AG04450 (cell line): Measurements from ENCODE around the gene HENMT1. TPM values are rescaled to one million over a fixed set of nuclear protein-coding genes. Genes with fewer than 3 reads are reported as not detected.

Experiments
- CTCF ChIA-PET: fragments of 300-600, 350-600 bp; formaldehyde crosslinking; extraction: SDS; loops from one replicate; lab custom pipeline; 2022; ENCODE audit warnings: antibody characterized with exemption, inconsistent platforms; lab: Charles Lee
- POLR2A ChIA-PET: fragments of 350-600 bp; formaldehyde crosslinking; extraction: SDS; loops from one replicate; lab custom pipeline; 2021; ENCODE audit warnings: antibody characterized with exemption, inconsistent platforms; lab: Yijun Ruan, JAX
- DNase-seq: peaks from one replicate; pipeline ENCODE4 v3.0.0-alpha.2; 2011; ENCODE audit warnings: low read depth, low spot score
- H3K27ac ChIP-seq: one replicate; pipeline ENCODE4 v1.5.1; 2012; ENCODE audit warnings: low read depth, low read length, control low read depth
- H3K27me3 ChIP-seq: one replicate; pipeline ENCODE4 v1.6.0; 2012; ENCODE audit warnings: low read length; ENCODE audit not compliant: control insufficient read depth, insufficient read depth
- H3K4me3 ChIP-seq: 2 replicates; pipeline ENCODE4 v1.5.1; 2011; ENCODE audit warnings: mild to moderate bottlenecking, low read depth, low read length, control low read depth
- H3K9me3 ChIP-seq: 2 replicates; pipeline ENCODE4 v1.5.1; 2012; ENCODE audit warnings: low read length; ENCODE audit not compliant: control insufficient read depth, insufficient read depth
- CTCF ChIP-seq: IDR thresholded peaks from 2 replicates; pipeline ENCODE4 v1.5.1; 2011; ENCODE audit warnings: low read depth, low read length, control low read depth, inconsistent platforms
- polyA minus RNA-seq: library from RNA; depleted of rRNA, polyadenylated mRNA; stranded (reverse); fragments of >200 nt; gene quantifications from 2 replicates; pipeline ENCODE4 v1.2.3, GENCODE V29; 2011; rRNA and poly(A)+ RNA removed
- polyA plus RNA-seq: library from polyadenylated mRNA; depleted of rRNA; stranded (reverse); fragments of >200 nt; gene quantifications from 2 replicates; pipeline ENCODE4 v1.2.3, GENCODE V29; 2011; rRNA removed

The HENMT1 gene
- polyA plus RNA-seq, result 2.2 and 2.3 TPM in 2 replicates
- polyA minus RNA-seq, result 1.1 TPM in 2 replicates

DNA sequence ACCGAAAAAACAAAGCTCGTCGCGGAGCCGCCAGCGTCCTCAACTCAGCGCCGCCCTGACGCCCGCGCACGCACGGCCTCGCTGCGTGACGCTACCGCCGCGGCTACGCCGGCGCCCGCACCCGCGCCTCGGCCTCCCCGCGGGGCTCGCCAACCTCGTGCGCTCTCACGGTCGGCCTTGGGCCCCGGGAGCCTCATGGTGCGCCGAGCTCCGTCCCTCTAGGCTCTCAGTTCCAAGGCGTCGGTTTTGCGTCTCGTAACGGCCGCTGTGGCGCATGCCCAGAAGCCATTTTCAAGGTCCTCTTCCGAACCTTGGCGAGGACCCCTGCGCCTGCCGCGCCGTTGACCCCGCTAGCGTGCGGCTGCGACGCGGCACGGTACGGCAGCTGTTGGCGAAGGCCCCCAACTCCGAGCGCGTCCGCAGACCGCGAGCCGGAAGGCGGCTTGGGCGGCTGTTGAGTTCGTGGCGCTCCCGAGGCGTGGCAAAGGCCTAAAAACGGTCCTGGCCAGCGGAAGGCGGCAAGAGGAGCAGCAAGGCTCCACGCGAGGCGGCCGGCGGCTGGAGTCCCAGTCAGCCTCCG is at the start of gene HENMT1:
Gene HENMT1 (minus strand): TSS at position 64 of the 580 bp plus-strand sequence. CDS start 1,209 bp downstream, outside the sequence.
- Histone ChIP-seq H3K4me3 (peak within 1 kb of the TSS; percentile 59), H3K9me3 (no peaks in the 10 kb centered on the region), H3K27me3 (no peaks in the 10 kb centered on the region), H3K27ac (no peak within 1 kb of the TSS)
- POLR2A ChIA-PET, result interaction anchor here (0.6 to 0.8 kb wide), 2 partner anchors 21 to 461 kb away, joined by 3 read pairs; partner anchors contain the start of gene SLC25A24
- no peak for TF ChIP-seq CTCF
- DNase-seq, result no peak
- CTCF ChIA-PET, result interaction anchor here (0.7 to 1.0 kb wide), 2 partner anchors 102 to 167 kb away, joined by 3 to 4 read pairs; no protein-coding TSS in a partner anchor

GRCh38 chr1:108708691-108709660 is 48.1 kb upstream of the HENMT1 start:
- no peak for DNase-seq
- no peak overlapping the region for H3K4me3 ChIP-seq
- ChIA-PET CTCF (interaction anchor here (0.5 to 1.1 kb wide), 2 partner anchors 149 to 207 kb away, joined by 3 read pairs; no protein-coding TSS in a partner anchor), POLR2A (no interaction called here)
- no peaks in the 10 kb centered on the region for H3K27me3 ChIP-seq
- TF ChIP-seq CTCF, result no peak
- H3K9me3 ChIP-seq, result no peaks in the 10 kb centered on the region
- no peak overlapping the region for H3K27ac ChIP-seq

GRCh38 chr1:108706643-108707042 is 45.8 kb upstream of the HENMT1 start:
- no peak for DNase-seq
- H3K4me3 ChIP-seq, result no peak overlapping the region
- CTCF ChIA-PET, result no interaction called here
- no peak overlapping the region for H3K27ac ChIP-seq
- TF ChIP-seq CTCF, result no peak
- no peaks in the 10 kb centered on the region for H3K9me3 ChIP-seq
- POLR2A ChIA-PET, result no interaction called here
- no peaks in the 10 kb centered on the region for H3K27me3 ChIP-seq

DNA sequence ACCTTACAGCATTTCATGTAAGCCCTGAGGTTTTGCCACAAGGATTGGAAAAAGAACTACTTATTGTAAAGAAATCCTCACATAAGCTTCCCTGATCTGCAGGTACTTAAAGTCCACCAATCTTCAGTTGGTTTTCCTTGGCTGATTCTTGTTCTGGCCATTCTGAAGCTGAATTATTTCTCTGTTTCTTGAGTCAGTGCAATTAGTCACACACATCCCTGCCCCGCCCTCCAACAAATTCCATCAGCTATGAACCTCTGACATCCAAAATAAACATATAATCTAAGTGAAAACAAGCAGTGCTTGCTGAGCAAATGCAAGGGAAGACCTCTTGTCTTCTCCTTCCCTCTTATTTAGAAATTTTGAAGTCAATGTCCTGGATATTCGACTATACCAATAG is 43.6 kb upstream of the HENMT1 start:
- peak overlapping the region; percentile 13 for H3K27ac ChIP-seq
- peak; percentile 45 for DNase-seq
- no peaks in the 10 kb centered on the region for H3K9me3 ChIP-seq
- no peak for TF ChIP-seq CTCF
- no peak overlapping the region for H3K4me3 ChIP-seq
- ChIA-PET CTCF (interaction anchor here (1.6 to 1.7 kb wide), 2 partner anchors 192 to 194 kb away, joined by 4 to 6 read pairs; no protein-coding TSS in a partner anchor), POLR2A (interaction anchor here (1.4 to 2.6 kb wide), 2 partner anchors 12 to 19 kb away, joined by 3 to 10 read pairs; partner anchors contain the start of gene PRPF38B)
- H3K27me3 ChIP-seq, result no peaks in the 10 kb centered on the region
